Measurements from ENCODE around the gene PRDM11.
"Not testable (repeated sequence)": the region's sequence is repeated elsewhere in the genome, so short reads cannot be mapped to it uniquely, and the experiment has no call there.

Gene PRDM11

DNA sequence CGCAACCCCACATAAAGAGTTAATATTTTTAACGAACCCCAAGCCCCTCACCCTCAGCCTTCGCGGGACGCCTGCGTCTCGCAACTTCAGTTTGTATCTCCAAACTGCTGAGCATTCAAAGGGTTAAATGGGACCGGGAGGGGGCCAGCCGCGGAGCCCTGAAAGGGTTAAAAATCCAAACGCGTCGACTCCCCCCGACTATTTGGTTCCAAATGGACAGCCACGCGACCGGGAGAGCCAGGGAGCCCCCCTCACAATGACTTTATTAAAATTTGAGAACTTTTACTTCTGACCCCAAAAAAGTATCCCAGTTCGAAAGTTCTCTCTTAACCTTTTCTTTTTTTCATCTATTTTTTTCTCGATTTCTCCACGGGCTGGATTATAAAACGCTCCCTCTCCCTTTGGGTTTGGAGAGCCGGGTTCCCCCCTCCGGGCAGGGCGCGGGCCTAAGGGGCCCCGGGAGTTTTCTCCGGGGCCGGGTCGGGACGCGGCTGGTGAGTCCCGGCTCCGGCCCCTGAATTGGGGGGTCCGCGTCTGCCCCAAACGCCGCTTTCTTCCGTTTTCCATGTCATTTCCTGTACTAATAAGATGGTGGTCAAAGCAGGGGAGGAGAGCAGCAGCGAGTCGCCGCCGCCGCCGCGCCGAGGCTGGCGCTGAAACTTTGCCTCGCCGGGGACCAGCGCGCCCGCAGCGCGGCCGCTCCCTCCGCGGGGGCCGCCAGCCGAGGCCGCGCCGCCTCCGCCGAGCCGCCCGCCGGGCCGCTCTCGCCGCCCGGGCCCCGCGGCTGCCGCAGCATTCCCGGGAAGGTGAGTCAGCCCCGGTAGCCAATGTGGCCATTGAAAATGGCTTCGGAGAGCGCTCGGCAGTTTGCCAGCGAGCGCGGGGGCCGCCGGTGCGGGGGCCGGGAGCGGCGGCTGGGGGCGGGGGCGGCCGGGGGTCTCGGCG lies at the start of gene PRDM11:
PRDM11 (plus strand) TSS at position 568 of the 945 bp plus-strand sequence. CDS start 35,128 bp downstream, outside the sequence.
- DNase-seq (ENCODE audit: low spot score) = peak; percentile 73

DNA sequence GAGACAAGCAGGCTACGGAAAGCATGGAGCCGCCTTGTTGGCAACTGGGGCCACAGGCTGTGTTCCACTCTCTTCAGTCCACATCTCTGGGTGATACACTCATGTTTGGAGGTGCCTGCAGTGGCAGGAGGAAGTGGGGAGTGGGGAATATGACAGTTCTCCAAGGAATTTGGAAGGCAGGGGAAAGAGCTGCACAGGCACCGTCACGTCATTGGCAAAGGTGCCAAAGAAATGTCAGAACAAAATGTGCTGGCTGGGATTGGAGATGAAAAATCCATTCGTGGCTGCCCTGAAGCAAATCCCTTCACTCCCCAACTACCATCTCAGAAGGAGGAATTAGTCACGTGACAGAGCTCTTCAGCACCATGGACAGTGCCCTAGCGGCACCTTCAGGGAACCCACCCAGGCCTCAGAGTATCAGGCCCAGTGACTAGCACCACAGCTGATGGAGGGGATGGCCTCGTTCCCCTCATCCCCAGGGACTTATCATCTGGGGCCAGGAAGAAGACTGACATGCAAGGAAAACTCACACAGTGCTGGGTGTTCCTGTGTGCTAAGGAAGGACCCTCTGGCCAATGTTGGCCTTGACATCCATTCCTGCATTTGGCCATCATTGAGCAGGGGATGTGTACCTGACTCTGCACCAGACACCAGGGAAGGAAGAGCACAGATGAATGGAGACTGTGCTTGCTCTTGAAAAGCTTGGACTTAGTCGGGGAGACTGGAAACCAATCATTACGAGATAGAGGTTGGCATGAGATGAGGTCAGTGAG lies 48.5 kb upstream of the PRDM11 start:
- no peak for DNase-seq (ENCODE audit: low spot score)

DNA sequence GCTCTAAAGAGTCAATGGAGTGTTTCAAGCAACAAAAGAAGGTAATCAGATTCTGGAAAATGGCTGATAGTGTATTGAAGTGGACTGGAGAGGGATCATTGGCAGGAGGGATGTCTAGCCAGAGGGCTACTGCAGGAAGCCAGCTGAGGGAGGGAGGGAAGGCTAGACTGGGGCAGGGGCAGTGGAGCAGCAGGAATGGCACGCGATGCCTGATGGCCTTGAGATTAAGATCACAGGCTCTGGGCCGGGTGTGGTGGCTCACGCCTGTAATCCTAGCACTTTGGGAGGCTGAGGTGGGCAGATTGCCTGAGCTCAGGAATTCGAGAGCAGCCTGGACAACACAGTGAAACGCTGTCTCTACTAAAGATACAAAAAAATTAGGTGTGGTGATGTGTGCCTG lies 47.5 kb upstream of the PRDM11 start:
- DNase-seq (ENCODE audit: low spot score) = no peak

DNA sequence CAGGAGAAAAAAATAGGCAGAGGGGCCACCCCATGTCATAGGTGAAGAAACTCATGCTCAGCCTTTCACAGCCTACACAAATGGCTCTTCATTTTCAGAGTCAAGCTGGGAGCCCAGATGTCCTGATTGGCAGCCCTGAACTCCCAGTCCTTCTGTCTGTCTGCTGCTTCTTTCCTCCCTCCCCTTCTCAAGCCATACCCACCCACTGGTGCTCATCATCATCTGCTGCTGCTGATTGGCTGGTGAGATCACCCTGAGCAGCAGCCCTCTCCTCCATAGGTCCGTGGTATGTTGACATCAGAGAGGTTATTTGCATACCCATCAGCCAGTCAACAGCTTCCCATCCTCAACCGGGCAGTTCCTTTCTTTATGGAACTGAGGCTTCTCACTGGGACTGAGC lies 46.1 kb upstream of the PRDM11 start:
- peak; percentile 65 for DNase-seq (ENCODE audit: low spot score)

- DNase-seq (ENCODE audit: low spot score) = no peak
Observed at GRCh38 chr11:45102361-45102809, 44.1 kb upstream of the PRDM11 start.

DNA sequence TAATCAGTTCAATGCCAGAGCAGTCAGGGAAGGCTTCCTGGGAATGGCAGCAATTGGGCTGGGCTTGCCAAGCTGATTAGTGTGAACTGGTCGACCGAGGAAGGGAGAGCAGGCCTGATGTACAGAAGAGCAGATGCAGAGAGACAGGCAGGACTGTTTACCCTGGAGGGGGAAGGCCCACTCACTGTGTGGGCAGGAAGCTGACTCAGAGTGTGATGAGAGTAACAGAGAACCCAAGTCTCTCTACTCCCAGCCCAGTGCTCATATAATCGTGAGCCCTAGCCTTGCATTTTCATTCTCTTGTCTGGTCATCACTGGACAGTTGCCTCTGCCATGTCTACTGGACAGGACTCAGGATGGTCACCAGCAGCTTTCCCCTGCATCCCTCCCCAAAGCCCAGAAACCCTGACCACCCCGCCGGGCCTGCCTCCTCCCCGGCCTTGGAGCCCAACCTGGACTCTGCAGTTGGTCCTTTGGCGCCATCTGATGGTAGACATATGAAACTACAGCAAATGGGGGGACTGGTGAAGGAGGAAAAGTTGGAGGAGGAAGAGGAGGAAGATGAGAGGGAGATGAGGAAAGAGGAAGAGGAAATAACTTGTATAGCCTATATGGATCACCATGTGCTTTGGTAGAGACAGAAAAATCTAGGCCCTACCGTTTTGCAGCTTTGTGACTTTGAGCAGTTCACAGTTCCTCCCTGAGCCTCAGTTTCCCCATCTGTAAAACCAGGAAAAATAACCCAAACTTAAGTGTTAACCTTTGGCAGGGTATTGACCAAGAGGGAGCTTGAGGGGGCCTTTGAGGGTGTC lies 43.4 kb upstream of the PRDM11 start:
- DNase-seq (ENCODE audit: low spot score) = peak; percentile 53

- DNase-seq (ENCODE audit: low spot score) = no peak
Observed at GRCh38 chr11:45104006-45104789, 42.2 kb upstream of the PRDM11 start.

DNA sequence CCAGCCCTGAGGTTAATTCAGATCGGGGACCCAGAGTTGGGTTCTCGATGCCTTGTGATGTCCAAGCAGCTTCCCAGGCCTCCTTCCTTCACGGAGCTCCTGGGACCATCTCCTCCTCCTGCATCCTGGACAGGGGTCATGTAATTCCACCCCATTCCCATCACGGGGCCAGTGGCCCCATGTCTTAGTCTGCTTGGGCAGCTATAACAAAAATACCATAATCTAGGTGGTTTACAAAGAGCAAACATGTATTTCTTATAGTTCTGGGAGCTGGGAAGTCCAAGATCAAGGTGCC lies 41.7 kb upstream of the PRDM11 start:
- no peak for DNase-seq (ENCODE audit: low spot score)

- DNase-seq (ENCODE audit: low spot score) = peak; percentile 56
Observed at GRCh38 chr11:45105233-45105983, 41.0 kb upstream of the PRDM11 start.

GRCh38 chr11:45105984-45106375 lies 40.5 kb upstream of the PRDM11 start:
- no peak for DNase-seq (ENCODE audit: low spot score)

DNA sequence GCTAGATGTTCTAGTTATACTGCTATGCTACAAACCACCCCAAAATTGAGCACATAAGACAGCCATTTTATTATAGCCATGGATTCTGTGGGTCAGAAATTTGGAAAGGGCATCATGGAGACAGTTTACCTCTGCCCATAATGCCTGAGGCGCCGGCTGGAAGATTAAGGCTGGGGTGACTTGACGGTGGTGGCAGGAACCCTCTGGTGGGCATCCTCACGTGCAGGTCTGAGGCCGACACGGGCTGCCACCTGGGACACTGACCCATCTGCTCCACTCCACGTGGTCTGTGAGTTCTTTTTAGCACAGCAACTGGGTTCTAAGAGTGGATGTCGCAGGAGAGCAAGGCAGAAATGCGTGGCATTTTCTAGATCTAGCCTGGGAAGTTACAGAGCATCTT lies 40.0 kb upstream of the PRDM11 start:
- DNase-seq (ENCODE audit: low spot score) = no peak

GRCh38 chr11:45107029-45107428 lies 39.4 kb upstream of the PRDM11 start:
- DNase-seq (ENCODE audit: low spot score) = no peak

DNA sequence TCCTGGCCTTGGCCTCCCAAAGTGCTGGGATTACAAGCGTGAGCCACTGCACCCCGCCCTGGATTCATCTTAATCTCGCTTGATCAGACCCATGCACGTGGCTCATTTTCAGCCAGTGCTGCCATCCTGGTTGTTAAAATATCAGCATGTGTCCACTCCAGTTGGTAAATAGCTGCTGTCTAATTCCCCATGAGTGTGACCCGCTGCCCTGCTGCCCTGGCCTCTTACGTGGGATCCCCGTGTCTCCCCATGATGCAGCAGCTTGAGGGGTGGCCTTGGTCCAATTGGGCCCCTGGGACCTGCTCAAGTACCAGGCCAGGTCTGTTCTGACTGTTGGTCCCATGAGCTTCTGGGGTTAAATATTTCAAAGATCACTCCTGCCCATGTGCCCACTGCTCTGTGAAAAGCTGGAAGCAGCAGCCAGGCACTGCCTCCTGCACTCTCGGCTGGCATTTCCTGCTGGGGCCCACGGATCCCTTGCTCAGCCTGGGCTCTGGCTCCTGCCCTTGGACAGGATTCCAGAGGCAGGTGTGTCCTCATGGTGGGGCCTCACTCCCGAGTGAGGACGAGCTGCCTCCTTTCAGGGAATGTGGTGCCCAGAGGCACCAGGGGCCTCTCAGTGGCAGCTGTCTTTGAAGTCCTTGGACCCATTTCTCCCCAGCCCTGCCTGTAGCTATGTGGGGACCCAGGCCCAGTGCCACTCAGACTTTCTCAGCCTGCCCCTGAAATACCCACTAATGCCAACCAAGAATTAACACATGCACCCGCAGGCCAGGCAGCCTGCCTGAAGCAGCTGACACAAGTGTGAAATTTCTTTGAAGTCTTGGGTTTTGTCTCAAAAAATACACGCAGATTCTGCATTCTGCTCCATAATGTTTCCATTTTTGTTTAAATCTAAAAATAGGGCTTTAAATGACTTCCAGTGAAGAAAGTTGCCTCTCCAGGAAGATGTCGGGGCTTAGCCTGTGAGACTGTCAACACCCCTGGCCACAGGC lies 38.1 kb upstream of the PRDM11 start:
- DNase-seq (ENCODE audit: low spot score) = peak; percentile 58

GRCh38 chr11:45109400-45109799 lies 37.0 kb upstream of the PRDM11 start:
- no peak for DNase-seq (ENCODE audit: low spot score)

GRCh38 chr11:45110562-45110961 lies 35.9 kb upstream of the PRDM11 start:
- DNase-seq (ENCODE audit: low spot score) = peak; percentile 72

DNA sequence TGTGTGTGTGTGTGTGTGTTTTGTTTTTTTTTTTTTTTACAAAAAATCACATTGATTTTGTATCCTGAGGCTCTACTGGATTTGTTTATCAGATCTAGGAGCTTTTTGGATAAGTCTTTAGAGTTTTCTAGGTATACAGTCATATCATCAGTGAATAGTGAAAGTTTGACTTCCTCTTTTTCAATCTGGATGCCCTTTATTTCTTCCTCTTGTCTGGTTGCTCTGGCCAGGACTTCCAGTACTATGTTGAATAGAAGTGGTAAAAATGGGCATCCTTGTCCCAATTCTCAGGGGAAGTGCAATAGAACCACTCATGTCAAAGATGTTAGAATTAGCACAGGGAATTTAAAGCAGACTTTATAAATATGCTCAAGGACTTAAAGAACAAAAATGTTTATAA lies 32.6 kb upstream of the PRDM11 start:
- DNase-seq (ENCODE audit: low spot score) = no peak

GRCh38 chr11:45127836-45128235 lies 18.6 kb upstream of the PRDM11 start:
- not testable (repeated sequence) for DNase-seq (ENCODE audit: low spot score)

DNA sequence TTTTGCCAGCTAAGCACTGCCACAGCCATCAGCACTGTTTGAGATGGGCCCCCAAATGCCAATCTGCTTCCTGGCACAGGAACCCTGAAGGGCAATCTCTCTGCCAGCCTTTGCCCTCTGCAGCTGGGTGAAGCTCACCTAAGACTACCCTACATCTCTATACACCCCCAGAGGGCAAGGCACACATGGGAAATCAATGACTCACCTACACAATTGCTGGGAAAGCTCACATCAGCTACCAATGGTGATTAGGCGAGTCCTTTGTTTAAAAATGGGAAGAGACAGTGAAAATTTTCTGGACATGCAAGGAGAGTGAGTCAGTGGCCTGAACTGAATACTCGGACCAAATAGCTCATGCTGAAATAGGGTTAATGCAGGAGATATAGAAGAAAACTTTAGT lies 12.6 kb upstream of the PRDM11 start:
- no peak for DNase-seq (ENCODE audit: low spot score)

DNA sequence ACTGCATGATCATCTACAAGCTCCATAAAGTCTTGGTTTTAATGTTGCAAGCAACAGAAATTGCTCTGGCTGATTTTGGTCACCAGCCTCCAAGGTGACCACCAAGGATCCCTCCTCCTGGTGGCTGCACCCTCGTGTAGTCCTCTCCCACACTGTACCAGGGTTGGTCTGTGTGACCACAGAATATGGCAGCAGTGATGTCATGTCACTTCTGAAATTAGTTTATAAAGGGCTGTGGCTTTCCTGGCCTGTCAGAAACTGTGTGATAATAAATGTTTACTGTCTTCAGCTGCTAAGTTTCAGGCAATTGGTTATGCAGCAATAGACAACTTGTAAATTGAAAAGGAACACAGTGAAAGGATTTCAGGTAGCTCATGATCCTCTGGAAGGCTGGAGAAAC lies 5.3 kb upstream of the PRDM11 start:
- DNase-seq (ENCODE audit: low spot score) = no peak

- DNase-seq (ENCODE audit: low spot score) = no peak
Observed at GRCh38 chr11:45141631-45142030, 4.8 kb upstream of the PRDM11 start.

Data from SW480 (cell line).